ENCODE measurements around the gene EID2.

EID2 gene

GRCh38 chr19:39554701-39555311 is 14.8 kb upstream of the EID2 start:
- Histone ChIP-seq H3K27me3 (ENCODE audit: insufficient read depth, low read length) (no peaks in the 10 kb centered on the region), H3K4me1 (ENCODE audit: insufficient read depth, low read length) (no peaks in the 10 kb centered on the region), H3K4me3 (ENCODE audit: low read length) (no peak overlapping the region), H3K9ac (ENCODE audit: low read depth, low read length) (no peak overlapping the region), H3K9me3 (ENCODE audit: insufficient read depth, low read depth, low read length) (no peaks in the 10 kb centered on the region), H3K27ac (ENCODE audit: low read length) (no peak overlapping the region), H3K36me3 (ENCODE audit: insufficient read depth, low read depth, low read length) (no peaks in the 10 kb centered on the region)

- no peaks in the 10 kb centered on the region for H3K4me1 ChIP-seq (ENCODE audit: insufficient read depth, low read length)
- no peak overlapping the region for H3K9ac ChIP-seq (ENCODE audit: low read depth, low read length)
- no peaks in the 10 kb centered on the region for H3K36me3 ChIP-seq (ENCODE audit: insufficient read depth, low read depth, low read length)
These were observed 13.2 kb upstream of the EID2 start for GRCh38 chr19:39553082-39553652.

GRCh38 chr19:39550197-39550596 is 10.2 kb upstream of the EID2 start:
- no peak overlapping the region for H3K9ac ChIP-seq (ENCODE audit: low read depth, low read length)
- H3K9me3 ChIP-seq (ENCODE audit: insufficient read depth, low read depth, low read length) = no peaks in the 10 kb centered on the region
- no peaks in the 10 kb centered on the region for H3K4me1 ChIP-seq (ENCODE audit: insufficient read depth, low read length)
- no peaks in the 10 kb centered on the region for H3K27me3 ChIP-seq (ENCODE audit: insufficient read depth, low read length)
- no peaks in the 10 kb centered on the region for H3K36me3 ChIP-seq (ENCODE audit: insufficient read depth, low read depth, low read length)
- no peak overlapping the region for H3K27ac ChIP-seq (ENCODE audit: low read length)
- no peak overlapping the region for H3K4me3 ChIP-seq (ENCODE audit: low read length)

More at GRCh38 chr19:39553082-39553652, 13.2 kb upstream of the EID2 start:
- Histone ChIP-seq H3K9me3 (ENCODE audit: insufficient read depth, low read depth, low read length) (no peaks in the 10 kb centered on the region), H3K27ac (ENCODE audit: low read length) (no peak overlapping the region), H3K27me3 (ENCODE audit: insufficient read depth, low read length) (no peaks in the 10 kb centered on the region), H3K4me3 (ENCODE audit: low read length) (no peak overlapping the region)

GRCh38 chr19:39546599-39546998 is 6.6 kb upstream of the EID2 start:
- Histone ChIP-seq H3K27me3 (ENCODE audit: insufficient read depth, low read length) (no peaks in the 10 kb centered on the region), H3K36me3 (ENCODE audit: insufficient read depth, low read depth, low read length) (no peaks in the 10 kb centered on the region), H3K27ac (ENCODE audit: low read length) (no peak overlapping the region), H3K9ac (ENCODE audit: low read depth, low read length) (no peak overlapping the region), H3K9me3 (ENCODE audit: insufficient read depth, low read depth, low read length) (no peaks in the 10 kb centered on the region), H3K4me1 (ENCODE audit: insufficient read depth, low read length) (0 out of 2 replicates have a peak, but pooled peaks cover 3% of the 10 kb centered on the region), H3K4me3 (ENCODE audit: low read length) (no peak overlapping the region)

- no peak overlapping the region for H3K4me3 ChIP-seq (ENCODE audit: low read length)
- H3K9me3 ChIP-seq (ENCODE audit: insufficient read depth, low read depth, low read length) = no peaks in the 10 kb centered on the region
- H3K9ac ChIP-seq (ENCODE audit: low read depth, low read length) = no peak overlapping the region
- no peaks in the 10 kb centered on the region for H3K36me3 ChIP-seq (ENCODE audit: insufficient read depth, low read depth, low read length)
- no peak overlapping the region for H3K27ac ChIP-seq (ENCODE audit: low read length)
- no peaks in the 10 kb centered on the region for H3K27me3 ChIP-seq (ENCODE audit: insufficient read depth, low read length)
- H3K4me1 ChIP-seq (ENCODE audit: insufficient read depth, low read length) = 0 out of 2 replicates have a peak, but pooled peaks cover 3% of the 10 kb centered on the region
These were observed 5.0 kb upstream of the EID2 start for GRCh38 chr19:39544911-39545310.

- Histone ChIP-seq H3K9me3 (ENCODE audit: insufficient read depth, low read depth, low read length) (no peaks in the 10 kb centered on the region), H3K4me1 (ENCODE audit: insufficient read depth, low read length) (0 out of 2 replicates have a peak, but pooled peaks cover 3% of the 10 kb centered on the region), H3K9ac (ENCODE audit: low read depth, low read length) (no peak overlapping the region), H3K27ac (ENCODE audit: low read length) (no peak overlapping the region), H3K36me3 (ENCODE audit: insufficient read depth, low read depth, low read length) (no peaks in the 10 kb centered on the region), H3K27me3 (ENCODE audit: insufficient read depth, low read length) (no peaks in the 10 kb centered on the region), H3K4me3 (ENCODE audit: low read length) (no peak overlapping the region)
These were observed 4.4 kb upstream of the EID2 start for GRCh38 chr19:39544226-39544903.

GRCh38 chr19:39543477-39543857 is 3.5 kb upstream of the EID2 start:
- Histone ChIP-seq H3K27me3 (ENCODE audit: insufficient read depth, low read length) (no peaks in the 10 kb centered on the region), H3K36me3 (ENCODE audit: insufficient read depth, low read depth, low read length) (no peaks in the 10 kb centered on the region)

GRCh38 chr19:39542206-39542605 is 2.2 kb upstream of the EID2 start:
- H3K27ac ChIP-seq (ENCODE audit: low read length) = no peak overlapping the region
- H3K9ac ChIP-seq (ENCODE audit: low read depth, low read length) = no peak overlapping the region
- H3K36me3 ChIP-seq (ENCODE audit: insufficient read depth, low read depth, low read length) = no peaks in the 10 kb centered on the region
- H3K9me3 ChIP-seq (ENCODE audit: insufficient read depth, low read depth, low read length) = no peaks in the 10 kb centered on the region
- H3K4me3 ChIP-seq (ENCODE audit: low read length) = no peak overlapping the region
- H3K4me1 ChIP-seq (ENCODE audit: insufficient read depth, low read length) = peaks cover 3% of the 10 kb centered on the region; the same call in 1 of the 2 replicates
- H3K27me3 ChIP-seq (ENCODE audit: insufficient read depth, low read length) = no peaks in the 10 kb centered on the region

More at GRCh38 chr19:39543477-39543857, 3.5 kb upstream of the EID2 start:
- Histone ChIP-seq H3K27ac (ENCODE audit: low read length) (no peak overlapping the region), H3K4me1 (ENCODE audit: insufficient read depth, low read length) (peaks cover 3% of the 10 kb centered on the region; the same call in 1 of the 2 replicates), H3K4me3 (ENCODE audit: low read length) (no peak overlapping the region), H3K9ac (ENCODE audit: low read depth, low read length) (no peak overlapping the region), H3K9me3 (ENCODE audit: insufficient read depth, low read depth, low read length) (no peaks in the 10 kb centered on the region)

GRCh38 chr19:39540333-39540673 is 342 bp upstream of the EID2 start:
- Histone ChIP-seq H3K9ac (ENCODE audit: low read depth, low read length) (no peak overlapping the region; the same call in 1 of the 2 replicates), H3K36me3 (ENCODE audit: insufficient read depth, low read depth, low read length) (no peaks in the 10 kb centered on the region), H3K9me3 (ENCODE audit: insufficient read depth, low read depth, low read length) (no peaks in the 10 kb centered on the region), H3K4me1 (ENCODE audit: insufficient read depth, low read length) (peaks cover 3% of the 10 kb centered on the region; the same call in 1 of the 2 replicates), H3K27me3 (ENCODE audit: insufficient read depth, low read length) (no peaks in the 10 kb centered on the region), H3K27ac (ENCODE audit: low read length) (no peak overlapping the region), H3K4me3 (ENCODE audit: low read length) (peak overlapping the region; percentile 89; the same call in 1 of the 2 replicates)

GRCh38 chr19:39539165-39539517 is 820 bp downstream of the EID2 start:
- H3K27ac ChIP-seq (ENCODE audit: low read length) = no peak overlapping the region
- no peaks in the 10 kb centered on the region for H3K9me3 ChIP-seq (ENCODE audit: insufficient read depth, low read depth, low read length)
- peak overlapping the region; percentile 83; the same call in 1 of the 2 replicates for H3K9ac ChIP-seq (ENCODE audit: low read depth, low read length)
- peaks cover 3% of the 10 kb centered on the region; the same call in 1 of the 2 replicates for H3K4me1 ChIP-seq (ENCODE audit: insufficient read depth, low read length)
- peak overlapping the region; percentile 89 for H3K4me3 ChIP-seq (ENCODE audit: low read length)
- H3K27me3 ChIP-seq (ENCODE audit: insufficient read depth, low read length) = no peaks in the 10 kb centered on the region
- H3K36me3 ChIP-seq (ENCODE audit: insufficient read depth, low read depth, low read length) = no peaks in the 10 kb centered on the region

GRCh38 chr19:39533791-39534190 is 6.2 kb downstream of the EID2 start:
- Histone ChIP-seq H3K9me3 (ENCODE audit: insufficient read depth, low read depth, low read length) (no peaks in the 10 kb centered on the region), H3K27me3 (ENCODE audit: insufficient read depth, low read length) (no peaks in the 10 kb centered on the region), H3K36me3 (ENCODE audit: insufficient read depth, low read depth, low read length) (no peaks in the 10 kb centered on the region)

More at GRCh38 chr19:39533791-39534190, 6.2 kb downstream of the EID2 start:
- no peak overlapping the region for H3K4me3 ChIP-seq (ENCODE audit: low read length)
- no peak overlapping the region for H3K9ac ChIP-seq (ENCODE audit: low read depth, low read length)
- no peak overlapping the region for H3K27ac ChIP-seq (ENCODE audit: low read length)
- no peaks in the 10 kb centered on the region; the same call in 1 of the 2 replicates for H3K4me1 ChIP-seq (ENCODE audit: insufficient read depth, low read length)
